ENCODE data around the gene TSPAN3. TPM values are rescaled to one million over a fixed set of nuclear protein-coding genes. Genes with fewer than 3 reads are reported as not detected.

TSPAN3 gene
- total RNA-seq, 1 donor from 2014 or later: 80.3 TPM

DNA sequence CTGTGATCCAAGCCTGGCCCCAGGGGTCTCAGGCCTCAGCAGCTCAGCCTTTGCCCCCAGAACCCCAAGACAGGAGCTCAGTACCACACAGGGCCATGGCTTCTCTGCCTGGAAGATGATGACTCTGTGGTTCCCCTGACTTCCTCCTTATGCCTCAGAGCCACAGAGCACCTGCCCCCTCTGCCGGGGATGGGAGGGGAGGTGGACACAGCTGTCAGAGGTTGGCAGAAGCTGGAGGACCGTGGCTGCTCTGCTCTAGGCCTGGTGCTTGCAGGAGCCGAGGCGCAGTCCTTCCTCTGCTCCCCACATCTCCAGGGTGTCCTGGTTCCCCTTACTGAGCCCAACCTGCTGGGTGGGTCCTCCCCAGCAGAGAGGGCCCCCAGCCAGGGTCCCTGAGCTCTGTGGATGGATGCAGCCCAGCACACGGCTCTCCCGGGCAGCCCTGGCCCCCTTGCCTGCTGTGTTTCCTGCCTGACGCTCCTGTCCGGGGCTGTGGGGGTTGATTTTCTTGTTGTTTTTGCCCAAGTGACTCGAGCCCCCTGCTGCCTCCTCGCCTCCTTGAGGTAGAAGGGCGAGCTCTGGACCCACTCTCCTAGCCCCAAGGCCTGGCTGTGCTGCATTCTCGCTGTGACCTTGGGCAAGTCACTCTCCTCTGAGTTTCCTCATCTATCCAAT, 39.4 kb downstream of the TSPAN3 start:
- intact Hi-C loops (cut with DNase I): no loop called here
- DNase-seq (ENCODE audit: extremely low spot score in 2 of 2): no peak
- TF ChIP-seq POLR2AphosphoS5 (IDR thresholded peaks at IDR 0.05; ENCODE audit: insufficient read depth in 1 of 2, low read depth in 1 of 2) (no peak), POLR2A (IDR thresholded peaks at IDR 0.05) (no peak)
- TF ChIP-seq, protein P1, sequence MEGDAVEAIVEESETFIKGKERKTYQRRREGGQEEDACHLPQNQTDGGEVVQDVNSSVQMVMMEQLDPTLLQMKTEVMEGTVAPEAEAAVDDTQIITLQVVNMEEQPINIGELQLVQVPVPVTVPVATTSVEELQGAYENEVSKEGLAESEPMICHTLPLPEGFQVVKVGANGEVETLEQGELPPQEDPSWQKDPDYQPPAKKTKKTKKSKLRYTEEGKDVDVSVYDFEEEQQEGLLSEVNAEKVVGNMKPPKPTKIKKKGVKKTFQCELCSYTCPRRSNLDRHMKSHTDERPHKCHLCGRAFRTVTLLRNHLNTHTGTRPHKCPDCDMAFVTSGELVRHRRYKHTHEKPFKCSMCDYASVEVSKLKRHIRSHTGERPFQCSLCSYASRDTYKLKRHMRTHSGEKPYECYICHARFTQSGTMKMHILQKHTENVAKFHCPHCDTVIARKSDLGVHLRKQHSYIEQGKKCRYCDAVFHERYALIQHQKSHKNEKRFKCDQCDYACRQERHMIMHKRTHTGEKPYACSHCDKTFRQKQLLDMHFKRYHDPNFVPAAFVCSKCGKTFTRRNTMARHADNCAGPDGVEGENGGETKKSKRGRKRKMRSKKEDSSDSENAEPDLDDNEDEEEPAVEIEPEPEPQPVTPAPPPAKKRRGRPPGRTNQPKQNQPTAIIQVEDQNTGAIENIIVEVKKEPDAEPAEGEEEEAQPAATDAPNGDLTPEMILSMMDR (IDR thresholded peaks at IDR 0.05): no peak

DNA sequence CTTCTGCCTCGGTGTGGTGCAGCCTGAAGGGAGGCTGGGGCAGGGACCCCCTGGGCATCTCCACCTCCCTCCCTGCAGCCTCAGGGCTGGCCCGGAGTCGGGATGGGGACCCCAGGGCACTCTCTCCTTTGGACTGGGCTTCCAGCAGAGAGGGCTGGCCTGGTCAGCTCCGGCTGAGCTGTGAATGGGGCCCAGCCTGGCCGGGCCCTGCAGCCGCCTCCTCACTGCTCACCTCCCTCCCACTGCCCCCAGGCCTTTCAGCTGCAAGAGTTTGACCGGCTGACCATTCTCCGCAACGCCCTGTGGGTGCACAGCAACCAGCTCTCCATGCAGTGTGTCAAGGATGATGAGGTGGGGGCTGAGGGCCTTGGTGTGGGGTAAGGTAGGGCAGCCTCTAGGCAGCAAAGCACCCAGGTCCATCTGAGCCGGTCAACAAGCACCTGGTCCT, 40.0 kb downstream of the TSPAN3 start:
- H3K36me3 ChIP-seq: no peaks in the 10 kb centered on the region
- no peaks in the 10 kb centered on the region for H3K9me3 ChIP-seq
- peaks cover 19% of the 10 kb centered on the region for H3K4me1 ChIP-seq
- no peak overlapping the region for H3K27ac ChIP-seq
- TF ChIP-seq POLR2AphosphoS5 (IDR thresholded peaks at IDR 0.05; ENCODE audit: insufficient read depth in 1 of 2, low read depth in 1 of 2) (no peak), POLR2A (IDR thresholded peaks at IDR 0.05) (no peak)
- TF ChIP-seq, protein P1 (IDR thresholded peaks at IDR 0.05): no peak
- DNase-seq (ENCODE audit: extremely low spot score in 2 of 2): peak in 1 of 2 donors; percentile 91
- intact Hi-C loops (cut with DNase I): no loop called here
- H3K27me3 ChIP-seq: no peaks in the 10 kb centered on the region
- no peak overlapping the region for H3K4me3 ChIP-seq

More for the DNA sequence above, 39.4 kb downstream of the TSPAN3 start:
- Histone ChIP-seq H3K9me3 (no peaks in the 10 kb centered on the region), H3K27me3 (no peaks in the 10 kb centered on the region), H3K4me3 (no peak overlapping the region), H3K36me3 (no peaks in the 10 kb centered on the region), H3K27ac (no peak overlapping the region), H3K4me1 (peaks cover 19% of the 10 kb centered on the region)

DNA sequence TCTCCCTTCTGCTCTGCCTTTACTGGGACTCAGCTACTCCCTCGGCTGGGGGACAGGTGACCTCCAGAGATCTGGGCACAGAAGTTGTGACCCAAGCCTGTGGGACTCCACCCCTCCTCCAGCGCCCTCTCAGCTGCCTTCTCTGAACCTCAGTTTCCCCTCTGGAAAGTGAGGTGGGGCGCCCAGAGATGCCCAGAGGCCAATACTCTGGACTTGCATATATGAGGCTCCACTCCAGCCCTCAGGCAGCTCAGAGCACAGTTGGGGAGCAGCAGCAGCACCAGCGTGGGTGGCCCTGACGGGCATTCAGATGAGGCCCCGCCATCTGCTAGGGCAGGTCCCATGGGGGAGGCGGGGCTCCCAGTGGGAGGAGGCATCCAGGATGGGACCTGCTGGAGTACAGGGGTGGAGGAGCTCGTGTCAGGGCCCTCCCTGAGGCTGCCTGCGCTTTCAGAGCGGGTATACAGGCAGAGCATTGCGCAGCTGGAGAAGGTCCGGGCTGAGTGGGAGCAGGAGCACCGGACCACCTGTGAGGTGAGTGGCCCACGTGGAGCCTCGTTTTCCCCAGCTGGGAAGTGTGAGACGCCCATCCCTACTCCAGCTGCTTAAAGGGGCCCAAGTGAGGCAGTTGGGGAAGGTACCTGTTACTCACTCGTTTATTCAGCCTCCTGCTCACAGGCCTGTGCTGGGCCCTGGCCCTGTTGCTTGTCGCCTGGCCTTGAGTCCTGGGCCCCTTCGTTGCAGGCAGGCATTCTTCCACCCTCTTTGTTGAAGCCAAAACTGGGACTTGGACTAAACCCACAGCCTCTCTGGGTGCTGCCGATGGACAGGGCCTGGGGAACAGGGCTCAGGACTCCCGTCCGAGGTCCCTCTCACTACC, 40.6 kb downstream of the TSPAN3 start:
- TF ChIP-seq, protein P1 (IDR thresholded peaks at IDR 0.05): no peak
- TF ChIP-seq POLR2A (IDR thresholded peaks at IDR 0.05) (no peak), POLR2AphosphoS5 (IDR thresholded peaks at IDR 0.05; ENCODE audit: insufficient read depth in 1 of 2, low read depth in 1 of 2) (no peak)
- Histone ChIP-seq H3K4me3 (no peak overlapping the region), H3K9me3 (no peaks in the 10 kb centered on the region), H3K36me3 (no peaks in the 10 kb centered on the region), H3K27ac (no peak overlapping the region), H3K27me3 (no peaks in the 10 kb centered on the region), H3K4me1 (peaks cover 19% of the 10 kb centered on the region)
- intact Hi-C loops (cut with DNase I): no loop called here
- peak in 1 of 2 donors; percentile 92 for DNase-seq (ENCODE audit: extremely low spot score in 2 of 2)

DNA sequence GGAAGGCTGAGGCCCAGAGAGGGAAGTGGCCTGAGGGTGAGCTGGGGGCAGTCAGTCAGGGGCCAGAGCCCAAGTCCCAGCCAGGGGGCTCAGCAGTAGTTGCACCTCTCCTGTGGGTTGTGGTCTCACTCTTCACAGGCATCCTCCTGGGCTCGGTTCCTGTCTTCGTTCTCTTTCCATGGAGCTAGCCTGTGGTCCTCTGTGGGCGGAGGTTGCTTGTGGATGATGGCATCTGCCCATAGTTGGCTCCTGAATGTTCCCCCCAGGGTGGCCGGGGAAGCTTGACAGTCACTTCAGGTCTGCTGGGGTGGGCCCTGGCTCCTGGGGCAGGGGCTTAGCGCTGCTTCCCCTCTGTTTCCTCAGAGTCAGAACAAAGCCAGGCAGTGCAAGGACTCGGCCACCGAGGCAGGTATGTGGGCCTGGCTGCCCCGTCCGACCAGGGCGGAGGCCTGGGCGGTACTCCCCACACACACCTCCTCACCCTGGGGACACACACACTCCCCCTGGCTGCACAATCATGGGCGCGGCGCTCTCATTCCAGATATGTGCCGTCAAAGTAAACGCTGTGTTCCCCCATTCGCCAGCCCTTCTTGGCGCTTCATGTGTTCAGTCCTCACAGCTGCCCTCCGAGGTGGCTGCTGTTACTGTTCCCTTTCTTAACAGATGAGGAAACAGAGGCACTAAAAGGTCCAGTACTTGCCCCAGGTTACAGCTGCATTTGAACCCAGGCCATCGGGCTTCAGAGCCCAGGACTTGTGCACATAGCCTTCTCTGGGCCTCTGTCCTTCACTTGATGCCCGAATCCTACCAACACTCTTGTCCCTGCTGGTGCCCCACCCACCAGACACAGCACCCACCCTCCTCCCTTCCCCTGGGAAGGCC, 41.5 kb downstream of the TSPAN3 start:
- Histone ChIP-seq H3K27ac (no peak overlapping the region), H3K4me1 (peaks cover 13% of the 10 kb centered on the region), H3K9me3 (no peaks in the 10 kb centered on the region), H3K36me3 (no peaks in the 10 kb centered on the region), H3K27me3 (no peaks in the 10 kb centered on the region), H3K4me3 (no peak overlapping the region)
- intact Hi-C loops (cut with DNase I): no loop called here
- peak in 1 of 2 donors; percentile 88 for DNase-seq (ENCODE audit: extremely low spot score in 2 of 2)
- TF ChIP-seq, protein P1 (IDR thresholded peaks at IDR 0.05): no peak
- no peak for TF ChIP-seq POLR2A (IDR thresholded peaks at IDR 0.05)
- TF ChIP-seq POLR2AphosphoS5 (IDR thresholded peaks at IDR 0.05; ENCODE audit: insufficient read depth in 1 of 2, low read depth in 1 of 2): no peak

Data from vagina (tissue), 2 donors.